Sigmoid colon (tissue), 7 donors: ENCODE measurements around the gene CACNB1. TPM values are rescaled to one million over a fixed set of nuclear protein-coding genes. Genes with fewer than 3 reads are reported as not detected.

Experiments used
- DNase-seq: peaks from one replicate; pipeline ENCODE4 v3.0.0-alpha.2; 2019
- H3K27ac ChIP-seq, 4 donors: fragments of 200-600 bp; sonication (generic); one replicate each; pipeline ENCODE4 v1.5.1; 2016 to 2019; ENCODE audit warnings: mild to moderate bottlenecking in 1 of 4
- H3K27me3 ChIP-seq, 3 donors: fragments of 200-600 bp; sonication (generic); one replicate each; pipeline ENCODE4 v1.5.1; 2019; ENCODE audit warnings: mild to moderate bottlenecking in 1 of 3
- H3K36me3 ChIP-seq, 4 donors: fragments of 200-600 bp; sonication (generic); one replicate each; pipeline ENCODE4 v1.5.1; 2016 to 2019
- H3K4me1 ChIP-seq, 4 donors: fragments of 200-600 bp; sonication (generic); one replicate each; pipeline ENCODE4 v1.5.1; 2017 to 2019
- H3K4me3 ChIP-seq, 4 donors: fragments of 200-600 bp; sonication (generic); one replicate each; pipeline ENCODE4 v1.5.1; 2017 to 2019; ENCODE audit warnings: mild to moderate bottlenecking in 2 of 4, moderate library complexity in 1 of 4
- H3K9me3 ChIP-seq, 4 donors: fragments of 200-600 bp in 3 of 4; sonication (generic) in 3 of 4; one replicate each; pipeline versions ENCODE4 v1.5.1 to v1.6.1; 2013 to 2019
- EP300 ChIP-seq, 4 donors: sonication (generic); formaldehyde crosslinking; IDR thresholded peaks; one replicate each; pipeline ENCODE4 v1.6.1; 2017; ENCODE audit warnings: antibody characterized with exemption in 4 of 4
- POLR2A ChIP-seq, 2 donors: fragments of 450-650 bp; IDR thresholded peaks; one replicate each; pipeline ENCODE4 v1.6.1; 2016; ENCODE audit warnings: antibody characterized with exemption in 2 of 2, mild to moderate bottlenecking in 2 of 2, moderate library complexity in 2 of 2
- POLR2AphosphoS5 ChIP-seq, 4 donors: sonication (generic); formaldehyde crosslinking; IDR thresholded peaks; one replicate each; pipeline ENCODE4 v1.6.1; 2017; ENCODE audit warnings: antibody characterized with exemption in 4 of 4
- WGBS, 2 donors: extraction: QIAGEN DNeasy Blood & Tissue Kit; methylation state at CpG; one replicate each; pipeline ENCODE4 v1.1.7; 2013; 5-methylcytosine and 5-hydroxymethylcytosine counted together
- intact Hi-C: fragments of 100-400 bp; cut with DNase I; formaldehyde crosslinking; loops from one replicate; pipeline ENCODE4 v1.15.1; 2023
- polyA plus RNA-seq, 3 donors: library from polyadenylated mRNA; stranded (reverse); fragments of 200-250 nt; gene quantifications; one replicate each; pipeline ENCODE4 v1.2.3, GENCODE V29; 2013
- total RNA-seq, 4 donors: library from RNA; depleted of rRNA; stranded (reverse); fragments of >200 nt; gene quantifications; one replicate each; pipeline ENCODE4 v1.1.0, GENCODE V29; 2016
- TF ChIP-seq, protein P1 (sequence below), 4 experiments: fragments of 450-650 bp in 3 of 4; fragments of 200-600 bp in 1 of 4; IDR thresholded peaks; one replicate each; pipeline ENCODE4 v1.5.1; 2016 to 2019; ENCODE audit warnings: antibody characterized with exemption in 4 of 4, mild to moderate bottlenecking in 3 of 4, moderate library complexity in 2 of 4
- donor health status: healthy with polysubstance abuse.
- donor health status: Bipolar disorder and iron deficiency.
- donor health status: healthy.

The CACNB1 gene
- total and polyA plus RNA-seq, 7 donors, result 3.0 to 11.6 (median 7.6) TPM

DNA sequence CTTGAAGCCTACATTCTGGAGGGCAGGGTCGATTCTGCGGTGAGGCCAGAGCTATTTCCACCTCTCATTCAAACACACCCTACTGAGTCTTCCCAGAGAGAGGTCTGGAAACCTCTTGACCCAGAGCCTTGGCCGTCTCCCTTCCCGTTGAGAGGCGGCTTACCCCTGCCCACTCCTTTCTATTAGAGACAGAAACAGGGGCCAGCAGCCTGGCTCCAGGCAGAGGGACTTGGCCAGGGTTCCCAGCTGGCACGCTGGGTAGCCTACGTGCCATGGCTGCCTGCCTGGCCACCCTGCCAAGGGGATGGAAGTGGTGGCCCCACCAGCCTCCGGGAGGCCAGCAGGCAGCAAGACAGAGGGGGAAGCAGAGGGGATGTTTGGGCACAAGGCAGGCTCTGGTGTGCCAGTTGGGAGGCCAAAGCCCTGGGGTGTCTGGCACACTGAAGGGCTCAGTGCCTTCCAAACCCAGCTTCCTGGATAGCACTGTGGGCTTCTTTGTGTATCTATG, 22.2 kb upstream of the CACNB1 start:
- Histone ChIP-seq H3K4me3 (no peak overlapping the region), H3K36me3 (no peaks in the 10 kb centered on the region), H3K4me1 (peaks cover 0 to 2% (median 2%) of the 10 kb centered on the region in 4 donors), H3K9me3 (no peaks in the 10 kb centered on the region), H3K27ac (no peak overlapping the region), H3K27me3 (peaks cover 3 to 35% (median 10%) of the 10 kb centered on the region in 3 donors)
- 72 to 75% methylated on average over 8 of the region's 8 CpGs for WGBS, 2 donors
- DNase-seq, result no peak
- TF ChIP-seq EP300 (IDR thresholded peaks at IDR 0.05) (no peak), POLR2A (IDR thresholded peaks at IDR 0.05) (no peak), POLR2AphosphoS5 (IDR thresholded peaks at IDR 0.05) (no peak)
- TF ChIP-seq, protein P1, sequence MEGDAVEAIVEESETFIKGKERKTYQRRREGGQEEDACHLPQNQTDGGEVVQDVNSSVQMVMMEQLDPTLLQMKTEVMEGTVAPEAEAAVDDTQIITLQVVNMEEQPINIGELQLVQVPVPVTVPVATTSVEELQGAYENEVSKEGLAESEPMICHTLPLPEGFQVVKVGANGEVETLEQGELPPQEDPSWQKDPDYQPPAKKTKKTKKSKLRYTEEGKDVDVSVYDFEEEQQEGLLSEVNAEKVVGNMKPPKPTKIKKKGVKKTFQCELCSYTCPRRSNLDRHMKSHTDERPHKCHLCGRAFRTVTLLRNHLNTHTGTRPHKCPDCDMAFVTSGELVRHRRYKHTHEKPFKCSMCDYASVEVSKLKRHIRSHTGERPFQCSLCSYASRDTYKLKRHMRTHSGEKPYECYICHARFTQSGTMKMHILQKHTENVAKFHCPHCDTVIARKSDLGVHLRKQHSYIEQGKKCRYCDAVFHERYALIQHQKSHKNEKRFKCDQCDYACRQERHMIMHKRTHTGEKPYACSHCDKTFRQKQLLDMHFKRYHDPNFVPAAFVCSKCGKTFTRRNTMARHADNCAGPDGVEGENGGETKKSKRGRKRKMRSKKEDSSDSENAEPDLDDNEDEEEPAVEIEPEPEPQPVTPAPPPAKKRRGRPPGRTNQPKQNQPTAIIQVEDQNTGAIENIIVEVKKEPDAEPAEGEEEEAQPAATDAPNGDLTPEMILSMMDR (IDR thresholded peaks at IDR 0.05), result no peak
- intact Hi-C loops, result no loop called here

DNA sequence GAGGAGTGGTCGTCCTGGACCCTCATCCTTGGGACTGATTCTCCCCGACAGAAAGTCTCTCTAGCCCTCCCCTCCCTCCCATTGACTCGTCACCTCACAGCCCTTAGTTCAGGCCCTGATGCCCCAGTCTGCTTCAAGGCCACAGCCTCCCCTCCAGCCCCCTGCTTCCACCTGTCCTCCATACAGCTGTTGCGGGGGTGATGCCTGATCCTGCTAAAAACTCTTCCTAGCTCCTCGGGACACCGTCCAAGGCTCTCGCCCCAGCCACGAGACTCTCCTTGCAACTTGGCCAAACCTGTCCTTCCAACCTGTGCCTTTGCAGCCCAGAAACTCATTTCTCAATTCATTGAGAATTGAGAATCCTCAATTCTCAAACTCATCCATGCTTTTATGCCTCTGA, 21.4 kb upstream of the CACNB1 start:
- WGBS, 2 donors, result 68 to 83% methylated on average over 8 of the region's 8 CpGs
- intact Hi-C loops, result no loop called here
- no peaks in the 10 kb centered on the region for H3K4me1 ChIP-seq
- no peaks in the 10 kb centered on the region for H3K9me3 ChIP-seq
- peaks cover 0 to 27% (median 5%) of the 10 kb centered on the region in 3 donors for H3K27me3 ChIP-seq
- TF ChIP-seq, protein P1 (IDR thresholded peaks at IDR 0.05), result no peak
- no peak for TF ChIP-seq POLR2A (IDR thresholded peaks at IDR 0.05)
- no peak for TF ChIP-seq EP300 (IDR thresholded peaks at IDR 0.05)
- no peak for TF ChIP-seq POLR2AphosphoS5 (IDR thresholded peaks at IDR 0.05)
- no peak overlapping the region for H3K4me3 ChIP-seq
- DNase-seq, result no peak
- H3K27ac ChIP-seq, result no peak overlapping the region
- H3K36me3 ChIP-seq, result no peaks in the 10 kb centered on the region

GRCh38 chr17:39217734-39218369, 20.4 kb upstream of the CACNB1 start:
- no peak for DNase-seq
- no peak overlapping the region for H3K4me3 ChIP-seq
- TF ChIP-seq POLR2AphosphoS5 (IDR thresholded peaks at IDR 0.05) (no peak), POLR2A (IDR thresholded peaks at IDR 0.05) (no peak), EP300 (IDR thresholded peaks at IDR 0.05) (no peak)
- TF ChIP-seq, protein P1 (IDR thresholded peaks at IDR 0.05), result no peak
- peaks cover 0 to 26% (median 5%) of the 10 kb centered on the region in 3 donors for H3K27me3 ChIP-seq
- intact Hi-C loops, result no loop called here
- H3K9me3 ChIP-seq, result no peaks in the 10 kb centered on the region
- H3K27ac ChIP-seq, result no peak overlapping the region
- no peaks in the 10 kb centered on the region for H3K4me1 ChIP-seq
- H3K36me3 ChIP-seq, result no peaks in the 10 kb centered on the region
- WGBS, 2 donors, result 26 to 31% methylated on average over 24 of the region's 24 CpGs

DNA sequence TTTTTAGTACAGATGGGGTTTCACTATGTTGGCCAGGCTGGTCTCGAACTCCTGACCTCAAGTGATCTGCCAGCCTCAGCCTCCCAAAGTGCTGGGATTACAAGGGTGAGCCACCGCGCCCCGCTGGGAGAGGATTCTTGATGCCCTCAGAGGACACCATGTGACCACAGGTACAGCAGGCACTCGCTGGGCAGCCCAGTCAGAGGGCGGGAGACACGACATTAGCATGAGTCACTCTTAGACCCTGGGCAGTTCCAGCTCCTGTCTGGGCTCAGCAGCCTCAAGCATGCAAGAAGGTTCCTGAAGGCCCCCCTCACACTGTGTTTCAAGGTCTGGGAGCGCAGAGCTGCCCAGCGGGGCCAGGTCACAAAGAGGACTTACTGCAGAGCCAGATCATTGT, 16.4 kb upstream of the CACNB1 start:
- WGBS, 2 donors, result 63 to 81% methylated on average over 9 of the region's 9 CpGs

More for the DNA sequence above, 16.4 kb upstream of the CACNB1 start:
- DNase-seq, result no peak
- H3K4me3 ChIP-seq, result no peak overlapping the region
- peaks cover 0 to 30% (median 5%) of the 10 kb centered on the region in 3 donors for H3K27me3 ChIP-seq
- TF ChIP-seq POLR2AphosphoS5 (IDR thresholded peaks at IDR 0.05), result no peak
- no peak for TF ChIP-seq EP300 (IDR thresholded peaks at IDR 0.05)
- TF ChIP-seq, protein P1 (IDR thresholded peaks at IDR 0.05), result no peak
- no peak overlapping the region for H3K27ac ChIP-seq
- no peaks in the 10 kb centered on the region for H3K9me3 ChIP-seq
- peaks cover 0 to 18% (median 17%) of the 10 kb centered on the region in 4 donors for H3K4me1 ChIP-seq
- intact Hi-C loops, result no loop called here
- no peaks in the 10 kb centered on the region for H3K36me3 ChIP-seq
